Measurements from ENCODE around the gene XRCC3. TPM values are rescaled to one million over a fixed set of nuclear protein-coding genes. Genes with fewer than 3 reads are reported as not detected.

The XRCC3 gene
- total and polyA plus RNA-seq, 2 of the 8 experiments (the other 6 are each of a cell fraction or from before 2014, with no cell fraction given): 36.9 to 41.8 TPM

- peaks cover 0 to 6% (median 2%) of the 10 kb centered on the region in 4 experiments; a peak in 4 of 8 replicates for H3K36me3 ChIP-seq (ENCODE audit: control insufficient read depth in 2 of 4, insufficient read depth in 4 of 4, low read length in 3 of 4)
- H3K18ac ChIP-seq (ENCODE audit: extremely low read depth, low read length): no peak overlapping the region
- no peak overlapping the region for H3K4ac ChIP-seq (replicated peaks; ENCODE audit: insufficient read length, low read depth, low read length)
- H2BK12ac ChIP-seq (ENCODE audit: low read depth, low read length): no peak overlapping the region
- H4K8ac ChIP-seq (ENCODE audit: extremely low read depth, insufficient read depth, low read length): no peak overlapping the region
- FAIRE-seq: no peak
- H2BK15ac ChIP-seq (ENCODE audit: low read length): no peak overlapping the region
- H3K27me3 ChIP-seq (replicated peaks in 1 of 4; ENCODE audit: control insufficient read depth in 3 of 4, extremely low read depth in 1 of 4, insufficient read depth in 3 of 4, low read length in 3 of 4): no peaks in the 10 kb centered on the region; a peak in 1 of 7 replicates
- CTCF ChIA-PET (ENCODE audit: partially characterized antibody): interaction anchor here (1.0 to 1.6 kb wide), 2 partner anchors 12 to 162 kb away, joined by 4 to 6 read pairs; no protein-coding TSS in a partner anchor
- H3K14ac ChIP-seq (ENCODE audit: insufficient read length): no peak overlapping the region
- H3K4me3 ChIP-seq (ENCODE audit: extremely low read depth in 1 of 4, insufficient read depth in 2 of 4, low read depth in 3 of 4, low read length in 4 of 4): no peak overlapping the region
- H4K91ac ChIP-seq (replicated peaks; ENCODE audit: insufficient read length, low read length): no peak overlapping the region
- POLR2A ChIA-PET (ENCODE audit: partially characterized antibody): interaction anchor here (0.6 to 1.4 kb wide), 2 partner anchors 9 to 10 kb away, joined by 3 read pairs; no protein-coding TSS in a partner anchor
- peaks cover 0 to 3% (median under 1%) of the 10 kb centered on the region in 4 experiments; a peak in 3 of 7 replicates for H3K4me1 ChIP-seq (replicated peaks in 1 of 4; ENCODE audit: control insufficient read depth in 3 of 4, insufficient read depth in 4 of 4, low read length in 3 of 4)
- no peak for DNase-seq (ENCODE audit: low read depth in 1 of 2, low spot score in 2 of 2)
- no peak overlapping the region for H2BK120ac ChIP-seq (replicated peaks; ENCODE audit: low read depth, low read length)
- no peak overlapping the region for H4K5ac ChIP-seq (ENCODE audit: insufficient read length, low read depth, low read length)
- H3K9ac ChIP-seq (replicated peaks in 1 of 4; ENCODE audit: extremely low read depth in 1 of 4, low read depth in 3 of 4, low read length in 3 of 4): no peak overlapping the region
- no peak overlapping the region for H2AK5ac ChIP-seq (ENCODE audit: low read depth, low read length)
- H3K9me3 ChIP-seq (ENCODE audit: insufficient read depth in 2 of 2, low read depth in 1 of 2, low read length in 1 of 2): no peaks in the 10 kb centered on the region
- WGBS, 2 experiments (ENCODE audit: extremely low coverage in 1 of 2, insufficient coverage in 1 of 2, insufficient read length in 1 of 2, insufficient replicate concordance in 2 of 2, low coverage in 1 of 2, low lambda C conversion rate in 2 of 2, missing lambda C conversion rate in 1 of 2): 91% methylated on average over 10 of the region's 10 CpGs; no CpG with 5 or more reads in 1 of the 2 experiments
- no peak overlapping the region for H2BK5ac ChIP-seq (ENCODE audit: low read depth, low read length)
- no peak overlapping the region for H2BK20ac ChIP-seq (ENCODE audit: low read length)
- no peak overlapping the region for H3K23ac ChIP-seq (ENCODE audit: insufficient read length)
- no peaks in the 10 kb centered on the region for H3K79me1 ChIP-seq (ENCODE audit: low read depth, low read length)
- H3K56ac ChIP-seq (replicated peaks; ENCODE audit: insufficient read length, low read depth, low read length): no peak overlapping the region
- H2AFZ ChIP-seq (ENCODE audit: low read length): no peak overlapping the region
- no peaks in the 10 kb centered on the region for H3K23me2 ChIP-seq (ENCODE audit: low read depth, low read length)
- no peak overlapping the region for H3K4me2 ChIP-seq (ENCODE audit: insufficient read depth in 1 of 2, low read depth in 2 of 2, low read length in 2 of 2)
- peaks cover 0 to 2% of the 10 kb centered on the region in 2 experiments for H4K20me1 ChIP-seq (replicated peaks in 1 of 2; ENCODE audit: control insufficient read depth in 1 of 2, insufficient read depth in 2 of 2, low read length in 2 of 2)
- H3K27ac ChIP-seq (ENCODE audit: low read depth, low read length): no peak overlapping the region
- H3K79me2 ChIP-seq (ENCODE audit: control insufficient read depth in 1 of 2, insufficient read depth in 2 of 2, low read length in 2 of 2): no peaks in the 10 kb centered on the region
- TF ChIP-seq EZH2 (IDR thresholded peaks at IDR 0.05; ENCODE audit: low read depth, low read length, severe bottlenecking) (no peak), PHF8 (conservative IDR thresholded peaks at IDR 0.05; ENCODE audit: low read depth, low read length) (no peak), ZNF274 (IDR thresholded peaks at IDR 0.05; ENCODE audit: borderline replicate concordance, extremely low read depth, low read length) (no peak), GTF2F1 (IDR thresholded peaks at IDR 0.05; ENCODE audit: borderline replicate concordance, low read depth, low read length) (no peak), BRCA1 (IDR thresholded peaks at IDR 0.05; ENCODE audit: low read depth, low read length) (no peak), RXRA (IDR thresholded peaks at IDR 0.05; ENCODE audit: insufficient read depth, low read depth, low read length) (no peak), SIRT6 (IDR thresholded peaks at IDR 0.05; ENCODE audit: low read length) (no peak), TEAD4 (IDR thresholded peaks at IDR 0.05; ENCODE audit: low read depth, low read length) (no peak), SRF (IDR thresholded peaks at IDR 0.05; ENCODE audit: low read depth, low read length) (no peak), BCL11A (IDR thresholded peaks at IDR 0.05; ENCODE audit: low read depth in 2 of 2, low read length in 2 of 2) (no peak), TBP (IDR thresholded peaks at IDR 0.05; ENCODE audit: low read depth, low read length) (no peak)
- TF ChIP-seq, protein P1, sequence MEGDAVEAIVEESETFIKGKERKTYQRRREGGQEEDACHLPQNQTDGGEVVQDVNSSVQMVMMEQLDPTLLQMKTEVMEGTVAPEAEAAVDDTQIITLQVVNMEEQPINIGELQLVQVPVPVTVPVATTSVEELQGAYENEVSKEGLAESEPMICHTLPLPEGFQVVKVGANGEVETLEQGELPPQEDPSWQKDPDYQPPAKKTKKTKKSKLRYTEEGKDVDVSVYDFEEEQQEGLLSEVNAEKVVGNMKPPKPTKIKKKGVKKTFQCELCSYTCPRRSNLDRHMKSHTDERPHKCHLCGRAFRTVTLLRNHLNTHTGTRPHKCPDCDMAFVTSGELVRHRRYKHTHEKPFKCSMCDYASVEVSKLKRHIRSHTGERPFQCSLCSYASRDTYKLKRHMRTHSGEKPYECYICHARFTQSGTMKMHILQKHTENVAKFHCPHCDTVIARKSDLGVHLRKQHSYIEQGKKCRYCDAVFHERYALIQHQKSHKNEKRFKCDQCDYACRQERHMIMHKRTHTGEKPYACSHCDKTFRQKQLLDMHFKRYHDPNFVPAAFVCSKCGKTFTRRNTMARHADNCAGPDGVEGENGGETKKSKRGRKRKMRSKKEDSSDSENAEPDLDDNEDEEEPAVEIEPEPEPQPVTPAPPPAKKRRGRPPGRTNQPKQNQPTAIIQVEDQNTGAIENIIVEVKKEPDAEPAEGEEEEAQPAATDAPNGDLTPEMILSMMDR (IDR thresholded peaks at IDR 0.05; ENCODE audit: control extremely low read depth in 1 of 3, insufficient read depth in 1 of 3, low read depth in 1 of 3, low read length in 3 of 3): no peak
Measured at GRCh38 chr14:103738166-103738565, 22.9 kb upstream of the XRCC3 start.

Data from H1 (cell line).